ENCODE data around the gene HYAL2. TPM values are rescaled to one million over a fixed set of nuclear protein-coding genes. Genes with fewer than 3 reads are reported as not detected.
A peak's percentile ranks its signal among the peaks of the same experiment; 100 is the strongest.

The HYAL2 gene
- total RNA-seq, 4 donors from 2014 or later = 106 to 348 (median 175) TPM

DNA sequence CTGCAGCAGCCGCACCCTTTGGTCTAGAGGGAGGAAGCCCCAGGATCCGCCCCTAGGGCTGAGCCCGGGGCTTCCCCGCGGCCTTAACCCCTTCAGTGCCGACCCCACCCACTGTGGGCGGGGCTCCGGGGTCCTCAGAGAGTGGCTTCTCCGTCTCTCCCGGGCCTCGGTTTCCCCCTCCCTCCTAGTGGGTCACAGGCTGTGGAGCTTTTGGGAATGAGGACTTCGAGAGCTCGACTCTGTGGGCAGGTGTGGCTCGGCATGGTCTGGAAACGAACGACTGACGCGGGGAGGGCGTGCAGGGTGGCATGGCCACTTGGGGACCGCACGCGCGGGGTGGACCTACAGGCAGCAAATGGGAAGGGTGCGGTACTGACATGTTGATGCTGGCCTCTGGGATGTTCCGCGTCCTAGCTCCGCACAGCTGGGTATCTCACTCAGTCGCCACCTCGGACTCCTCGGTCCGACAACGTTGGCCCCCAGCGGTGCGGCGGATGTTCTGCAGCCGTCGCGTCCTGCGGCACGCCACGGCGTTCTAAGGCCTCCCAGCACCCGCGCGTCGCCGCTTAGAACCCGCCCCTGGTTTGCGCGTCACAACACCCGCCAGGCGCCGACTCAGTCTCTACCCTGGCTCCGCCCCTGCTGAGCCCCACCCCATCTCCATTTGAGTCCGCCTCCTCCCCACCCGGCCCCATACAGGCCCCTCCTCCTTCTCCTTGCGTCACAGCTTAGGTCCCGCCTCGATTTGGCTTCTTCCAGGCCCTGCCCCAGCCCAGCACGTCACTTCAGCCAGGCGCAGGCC lies 23.5 kb downstream of the HYAL2 start, which contains the start of the genes HYAL3 and NAA80:
Gene HYAL3 (minus strand): TSS at position 570 of the 802 bp plus-strand sequence. CDS start 3,803 bp downstream, outside the sequence.
Gene NAA80 (minus strand): TSS at position 570 of the 802 bp plus-strand sequence. CDS start 1,942 bp downstream, outside the sequence.
- TF ChIP-seq, protein P1, sequence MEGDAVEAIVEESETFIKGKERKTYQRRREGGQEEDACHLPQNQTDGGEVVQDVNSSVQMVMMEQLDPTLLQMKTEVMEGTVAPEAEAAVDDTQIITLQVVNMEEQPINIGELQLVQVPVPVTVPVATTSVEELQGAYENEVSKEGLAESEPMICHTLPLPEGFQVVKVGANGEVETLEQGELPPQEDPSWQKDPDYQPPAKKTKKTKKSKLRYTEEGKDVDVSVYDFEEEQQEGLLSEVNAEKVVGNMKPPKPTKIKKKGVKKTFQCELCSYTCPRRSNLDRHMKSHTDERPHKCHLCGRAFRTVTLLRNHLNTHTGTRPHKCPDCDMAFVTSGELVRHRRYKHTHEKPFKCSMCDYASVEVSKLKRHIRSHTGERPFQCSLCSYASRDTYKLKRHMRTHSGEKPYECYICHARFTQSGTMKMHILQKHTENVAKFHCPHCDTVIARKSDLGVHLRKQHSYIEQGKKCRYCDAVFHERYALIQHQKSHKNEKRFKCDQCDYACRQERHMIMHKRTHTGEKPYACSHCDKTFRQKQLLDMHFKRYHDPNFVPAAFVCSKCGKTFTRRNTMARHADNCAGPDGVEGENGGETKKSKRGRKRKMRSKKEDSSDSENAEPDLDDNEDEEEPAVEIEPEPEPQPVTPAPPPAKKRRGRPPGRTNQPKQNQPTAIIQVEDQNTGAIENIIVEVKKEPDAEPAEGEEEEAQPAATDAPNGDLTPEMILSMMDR (IDR thresholded peaks at IDR 0.05) = no peak

DNA sequence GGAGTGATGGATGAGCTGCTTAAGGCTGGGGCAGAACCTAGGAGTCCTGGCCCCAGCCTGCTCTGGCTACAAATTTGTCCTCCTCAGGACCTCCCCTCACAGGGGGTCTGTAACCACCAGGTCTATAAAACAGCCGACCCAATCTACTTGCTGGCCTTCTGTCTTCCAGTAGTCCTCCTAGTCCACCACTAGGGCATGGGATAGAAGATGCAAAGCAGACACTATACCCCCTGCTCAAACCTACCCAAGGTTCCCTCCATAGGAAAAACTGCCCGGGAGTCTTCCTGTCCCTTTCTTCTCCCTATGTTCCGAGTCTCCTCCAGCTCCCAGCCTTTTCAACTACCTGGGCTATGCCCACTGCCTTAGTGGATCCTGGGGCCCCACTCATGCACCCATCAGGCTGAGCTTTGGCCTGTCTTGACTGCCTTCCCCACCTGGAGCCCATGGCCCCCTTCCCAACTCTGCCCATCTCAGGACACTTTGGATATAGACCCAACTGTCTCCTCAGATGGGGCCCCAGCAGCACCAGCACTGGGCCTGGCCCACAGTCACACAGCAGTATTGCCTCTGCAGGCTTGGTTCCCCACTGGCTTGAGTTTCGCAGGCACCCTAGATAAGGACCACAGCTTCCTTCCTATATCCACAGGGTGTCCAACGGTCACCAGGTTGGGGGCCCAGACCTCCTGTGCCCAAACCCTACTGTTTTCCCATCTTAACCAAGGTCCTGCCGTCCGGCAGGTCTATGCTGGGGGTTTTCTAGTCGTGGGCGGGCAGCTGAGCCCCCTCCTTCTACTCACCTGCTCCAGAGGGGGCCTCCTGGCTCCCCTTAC lies 24.4 kb downstream of the HYAL2 start:
- TF ChIP-seq, protein P1 (IDR thresholded peaks at IDR 0.05) = no peak
- no peak for DNase-seq (ENCODE audit: low spot score)

More for the DNA sequence above, 23.5 kb downstream of the HYAL2 start, which contains the start of the genes HYAL3 and NAA80:
- ATAC-seq (ENCODE audit: low FRiP score) = peak; percentile 92
- peak; percentile 96 for DNase-seq (ENCODE audit: low spot score)

GRCh38 chr3:50297384-50297775 lies 25.2 kb downstream of the HYAL2 start:
- DNase-seq (ENCODE audit: low spot score) (no peak), ATAC-seq (ENCODE audit: low FRiP score) (no peak)
- TF ChIP-seq, protein P1 (IDR thresholded peaks at IDR 0.05) = no peak

More for the DNA sequence above, 24.4 kb downstream of the HYAL2 start:
- no peak for ATAC-seq (ENCODE audit: low FRiP score)

- no peak for DNase-seq (ENCODE audit: low spot score)
- TF ChIP-seq, protein P1 (IDR thresholded peaks at IDR 0.05) = no peak
- ATAC-seq (ENCODE audit: low FRiP score) = no peak
Observed at GRCh38 chr3:50296721-50297383, 25.7 kb downstream of the HYAL2 start.

- TF ChIP-seq, protein P1 (IDR thresholded peaks at IDR 0.05) = no peak
- ATAC-seq (ENCODE audit: low FRiP score) (no peak), DNase-seq (ENCODE audit: low spot score) (no peak)
Observed at GRCh38 chr3:50295553-50296431, 26.8 kb downstream of the HYAL2 start.

All from omental fat pad (tissue), 4 donors.